ENCODE results near the gene BICRA. TPM values are rescaled to one million over a fixed set of nuclear protein-coding genes. Genes with fewer than 3 reads are reported as not detected.
A peak's percentile ranks its signal among the peaks of the same experiment; 100 is the strongest.

BICRA gene
- total and polyA plus RNA-seq, 2 of the 8 experiments (the other 6 are each of a cell fraction or from before 2014, with no cell fraction given): 1.5 to 29.2 TPM

- Histone ChIP-seq H3K9me3 (ENCODE audit: insufficient read depth in 2 of 2, low read depth in 1 of 2, low read length in 1 of 2) (no peaks in the 10 kb centered on the region), H2AFZ (ENCODE audit: low read length) (no peak overlapping the region), H2BK15ac (ENCODE audit: low read length) (no peak overlapping the region), H3K79me2 (ENCODE audit: control insufficient read depth in 1 of 2, insufficient read depth in 2 of 2, low read length in 2 of 2) (peaks cover 18 to 41% of the 10 kb centered on the region in 2 experiments), H4K20me1 (replicated peaks in 1 of 2; ENCODE audit: control insufficient read depth in 1 of 2, insufficient read depth in 2 of 2, low read length in 2 of 2) (peaks cover 3 to 6% of the 10 kb centered on the region in 2 experiments), H3K9ac (replicated peaks in 1 of 4; ENCODE audit: extremely low read depth in 1 of 4, low read depth in 3 of 4, low read length in 3 of 4) (peak overlapping the region; percentile 71 to 87 (median 82)), H2BK120ac (replicated peaks; ENCODE audit: low read depth, low read length) (peak overlapping the region; percentile 2), H2BK12ac (ENCODE audit: low read depth, low read length) (no peak overlapping the region), H4K5ac (ENCODE audit: insufficient read length, low read depth, low read length) (peak overlapping the region; percentile 95), H4K8ac (ENCODE audit: extremely low read depth, insufficient read depth, low read length) (0 out of 2 replicates have a peak overlapping the region, but pooled peaks have one; percentile 66), H3K4me1 (replicated peaks in 1 of 4; ENCODE audit: control insufficient read depth in 3 of 4, insufficient read depth in 4 of 4, low read length in 3 of 4) (peaks cover 11 to 23% (median 15%) of the 10 kb centered on the region in 4 experiments), H3K36me3 (ENCODE audit: control insufficient read depth in 2 of 4, insufficient read depth in 4 of 4, low read length in 3 of 4) (no peaks in the 10 kb centered on the region; a peak in 1 of 8 replicates), H3K4ac (replicated peaks; ENCODE audit: insufficient read length, low read depth, low read length) (no peak overlapping the region), H3K23ac (ENCODE audit: insufficient read length) (no peak overlapping the region), H3K27ac (ENCODE audit: low read depth, low read length) (peak overlapping the region; percentile 67), H3K23me2 (ENCODE audit: low read depth, low read length) (peaks cover 3% of the 10 kb centered on the region), H3K18ac (ENCODE audit: extremely low read depth, low read length) (peak overlapping the region; percentile 97), H2AK5ac (ENCODE audit: low read depth, low read length) (no peak overlapping the region), H4K91ac (replicated peaks; ENCODE audit: insufficient read length, low read length) (peak overlapping the region; percentile 85), H3K4me3 (ENCODE audit: extremely low read depth in 1 of 4, insufficient read depth in 2 of 4, low read depth in 3 of 4, low read length in 4 of 4) (peak overlapping the region; percentile 83 to 98 (median 87)), H3K4me2 (ENCODE audit: insufficient read depth in 1 of 2, low read depth in 2 of 2, low read length in 2 of 2) (peak overlapping the region; percentile 70 to 80), H3K79me1 (ENCODE audit: low read depth, low read length) (peaks cover 12% of the 10 kb centered on the region), H2BK20ac (ENCODE audit: low read length) (no peak overlapping the region), H2BK5ac (ENCODE audit: low read depth, low read length) (peak overlapping the region; percentile 86; the same call in 1 of the 2 replicates), H3K27me3 (replicated peaks in 1 of 4; ENCODE audit: control insufficient read depth in 3 of 4, extremely low read depth in 1 of 4, insufficient read depth in 3 of 4, low read length in 3 of 4) (no peaks in the 10 kb centered on the region), H3K56ac (replicated peaks; ENCODE audit: insufficient read length, low read depth, low read length) (peak overlapping the region; percentile 34), H3K14ac (ENCODE audit: insufficient read length) (no peak overlapping the region)
- WGBS, 2 experiments (ENCODE audit: extremely low coverage in 1 of 2, insufficient coverage in 1 of 2, insufficient read length in 1 of 2, insufficient replicate concordance in 2 of 2, low coverage in 1 of 2, low lambda C conversion rate in 2 of 2, missing lambda C conversion rate in 1 of 2): 1% methylated on average over 47 of the region's 94 CpGs; no CpG with 5 or more reads in 1 of the 2 experiments
- CTCF ChIA-PET (ENCODE audit: partially characterized antibody): interaction anchor here (0.6 to 1.8 kb wide), 7 partner anchors 8 to 171 kb away, joined by 3 to 7 read pairs (median 3); no protein-coding TSS in a partner anchor
- no peak for FAIRE-seq
- POLR2A ChIA-PET (ENCODE audit: partially characterized antibody): interaction anchor here (0.6 to 1.5 kb wide), 10 partner anchors 9 to 322 kb away, joined by 3 to 12 read pairs (median 3); no protein-coding TSS in a partner anchor
- peak; percentile 71 to 97 for DNase-seq (ENCODE audit: low read depth in 1 of 2, low spot score in 2 of 2)
- peak; percentile 68 for TF ChIP-seq TAF1 (IDR thresholded peaks at IDR 0.05; ENCODE audit: low read depth, low read length)
- peak; percentile 43 for TF ChIP-seq POLR2AphosphoS5 (IDR thresholded peaks at IDR 0.05; ENCODE audit: low read depth, low read length)
- peak; percentile 73 to 76; a peak in 2 of 4 replicates for TF ChIP-seq SIN3A (conservative IDR thresholded peaks at IDR 0.05 in 1 of 2, IDR thresholded peaks at IDR 0.05 in 1 of 2; ENCODE audit: low read depth in 1 of 2, low read length in 2 of 2)
- TF ChIP-seq KDM4A (IDR thresholded peaks at IDR 0.05; ENCODE audit: low read depth, low read length, severe bottlenecking): peak; percentile 57
- TF ChIP-seq JUND (IDR thresholded peaks at IDR 0.05; ENCODE audit: low read length): no peak
- 0 out of 2 replicates have a peak, but pooled peaks have one; percentile 36 for TF ChIP-seq GABPA (IDR thresholded peaks at IDR 0.05; ENCODE audit: borderline replicate concordance, insufficient read depth, low read length)
- TF ChIP-seq PHF8 (conservative IDR thresholded peaks at IDR 0.05; ENCODE audit: low read depth, low read length): peak; percentile 77
- peak; percentile 49; the same call in 1 of the 2 replicates for TF ChIP-seq CHD2 (IDR thresholded peaks at IDR 0.05; ENCODE audit: low read length)
- TF ChIP-seq NANOG (IDR thresholded peaks at IDR 0.05; ENCODE audit: insufficient read depth, low read depth, low read length, poor library complexity, severe bottlenecking): no peak
- TF ChIP-seq BACH1 (IDR thresholded peaks at IDR 0.05; ENCODE audit: low read length): peak; percentile 26; the same call in 1 of the 2 replicates
- peak; percentile 61 for TF ChIP-seq TAF7 (optimal IDR thresholded peaks at IDR 0.05; ENCODE audit: borderline replicate concordance, low read depth, low read length)
These were observed 638 bp upstream of the BICRA start for GRCh38 chr19:47608074-47608918.

Measured in H1 (cell line).